HEK293 (cell line): ENCODE results near the gene CALHM6.

Source experiments
- CTCF ChIA-PET: fragments of 350-600 bp; formaldehyde crosslinking; extraction: SDS; loops from one replicate; lab custom pipeline; 2021; ENCODE audit warnings: antibody characterized with exemption; lab: Yijun Ruan, JAX
- POLR2A ChIA-PET: fragments of 300-600 bp; formaldehyde crosslinking; extraction: SDS; loops from one replicate; lab custom pipeline; 2020; ENCODE audit warnings: antibody characterized with exemption, inconsistent platforms; lab: Yijun Ruan, JAX
- H3K27ac ChIP-seq: fragments of 200-500 bp; sonication (Bioruptor generic); 2 replicates; pipeline ENCODE4 v1.5.1; 2014; ENCODE audit warnings: low read depth, low read length, control low read depth, inconsistent platforms; ENCODE audit errors: extremely low read depth
- H3K36me3 ChIP-seq, 2 experiments: fragments of 200-500 bp in 1 of 2; sonication (Bioruptor generic) in 1 of 2; 1 replicate in 1 of 2; 2 replicates in 1 of 2; pipeline ENCODE4 v1.5.1; 2014 to 2017; ENCODE audit warnings: inconsistent platforms in 2 of 2, low read length in 2 of 2; ENCODE audit not compliant: control insufficient read depth in 2 of 2, insufficient read depth in 1 of 2
- H3K4me1 ChIP-seq: fragments of 200-500 bp; sonication (Bioruptor generic); 2 replicates; pipeline ENCODE4 v1.5.1; 2014; ENCODE audit warnings: mild to moderate bottlenecking, low read length, inconsistent platforms; ENCODE audit not compliant: control insufficient read depth, insufficient read depth
- H3K4me3 ChIP-seq: 2 replicates; pipeline ENCODE4 v1.5.1; 2011; ENCODE audit warnings: low read depth, mild to moderate bottlenecking, control low read depth, low read length, moderate library complexity
- H3K9me3 ChIP-seq: fragments of 200-500 bp; sonication (Bioruptor generic); 2 replicates; pipeline ENCODE4 v1.5.1; 2014; ENCODE audit warnings: low read depth, low read length, inconsistent platforms; ENCODE audit not compliant: control insufficient read depth, insufficient read depth
- FEZF1 ChIP-seq: fragments of 450-650 bp; formaldehyde crosslinking; IDR thresholded peaks from 2 replicates; pipeline ENCODE4 v1.5.1; 2016; ENCODE audit warnings: missing biosample characterization, missing genetic modification characterization
- GLI4 ChIP-seq: fragments of 450-650 bp; formaldehyde crosslinking; IDR thresholded peaks from 2 replicates; pipeline ENCODE4 v1.5.1; 2016; ENCODE audit warnings: missing biosample characterization, missing genetic modification characterization
- HIC1 ChIP-seq: fragments of 450-650 bp; formaldehyde crosslinking; IDR thresholded peaks from 2 replicates; pipeline ENCODE4 v1.5.1; 2016; ENCODE audit warnings: missing biosample characterization, missing genetic modification characterization
- IKZF3 ChIP-seq: fragments of 450-650 bp; IDR thresholded peaks from 2 replicates; pipeline ENCODE4 v1.5.0; 2018; ENCODE audit warnings: missing biosample characterization, mild to moderate bottlenecking, missing genetic modification characterization, moderate library complexity
- OSR2 ChIP-seq: fragments of 450-650 bp; formaldehyde crosslinking; IDR thresholded peaks from 2 replicates; pipeline ENCODE4 v1.5.1; 2016; ENCODE audit warnings: missing biosample characterization, missing genetic modification characterization
- REPIN1 ChIP-seq: fragments of 450-650 bp; formaldehyde crosslinking; IDR thresholded peaks from 2 replicates; pipeline ENCODE4 v1.5.1; 2017; ENCODE audit warnings: missing biosample characterization, missing genetic modification characterization, low read depth
- YY1 ChIP-seq: fragments of 450-650 bp; formaldehyde crosslinking; IDR thresholded peaks from 2 replicates; pipeline ENCODE4 v1.5.1; 2018; ENCODE audit warnings: missing biosample characterization, missing genetic modification characterization
- ZNF114 ChIP-seq: fragments of 450-650 bp; formaldehyde crosslinking; IDR thresholded peaks from 2 replicates; pipeline ENCODE4 v1.5.0; 2017; ENCODE audit warnings: missing biosample characterization, missing genetic modification characterization
- ZNF239 ChIP-seq: fragments of 450-650 bp; formaldehyde crosslinking; IDR thresholded peaks from 2 replicates; pipeline ENCODE4 v1.5.1; 2016; ENCODE audit warnings: missing biosample characterization, missing genetic modification characterization
- ZNF24 ChIP-seq: fragments of 450-650 bp; formaldehyde crosslinking; IDR thresholded peaks from 2 replicates; pipeline ENCODE4 v1.5.1; 2016; ENCODE audit warnings: missing biosample characterization, missing genetic modification characterization
- ZNF274 ChIP-seq, 2 experiments: fragments of 200-500 bp in 1 of 2; fragments of 450-650 bp in 1 of 2; sonication (Bioruptor generic) in 1 of 2; formaldehyde crosslinking in 1 of 2; IDR thresholded peaks; 2 replicates each; pipeline versions ENCODE4 v1.5.1 to v1.6.1; 2014 to 2016; ENCODE audit warnings: borderline replicate concordance in 1 of 2, inconsistent platforms in 1 of 2, low read length in 1 of 2, missing biosample characterization in 1 of 2, missing genetic modification characterization in 1 of 2
- ZNF324 ChIP-seq: fragments of 450-650 bp; formaldehyde crosslinking; IDR thresholded peaks from 2 replicates; pipeline ENCODE4 v1.5.1; 2016; ENCODE audit warnings: missing biosample characterization, missing genetic modification characterization
- ZNF548 ChIP-seq: fragments of 450-650 bp; formaldehyde crosslinking; IDR thresholded peaks from 2 replicates; pipeline ENCODE4 v1.5.1; 2016; ENCODE audit warnings: missing biosample characterization, missing genetic modification characterization
- ZNF626 ChIP-seq: fragments of 450-650 bp; sonication (Bioruptor Pico); formaldehyde crosslinking; IDR thresholded peaks from 2 replicates; pipeline ENCODE4 v1.5.1; 2018; ENCODE audit warnings: missing biosample characterization, missing genetic modification characterization, inconsistent platforms
- ZNF704 ChIP-seq: fragments of 450-650 bp; formaldehyde crosslinking; IDR thresholded peaks from 2 replicates; pipeline ENCODE4 v1.5.1; 2016; ENCODE audit warnings: missing biosample characterization, missing genetic modification characterization
- ZNF843 ChIP-seq: fragments of 450-650 bp; formaldehyde crosslinking; IDR thresholded peaks from 2 replicates; pipeline ENCODE4 v1.5.1; 2016; ENCODE audit warnings: missing biosample characterization, missing genetic modification characterization
- ZXDB ChIP-seq: fragments of 450-650 bp; formaldehyde crosslinking; IDR thresholded peaks from 2 replicates; pipeline ENCODE4 v1.5.1; 2016; ENCODE audit warnings: missing biosample characterization, missing genetic modification characterization
- TF ChIP-seq, protein P1 (sequence below): fragments of 450-650 bp; formaldehyde crosslinking; IDR thresholded peaks from 2 replicates; pipeline ENCODE4 v1.5.1; 2017; ENCODE audit warnings: missing biosample characterization, missing genetic modification characterization
- TF ChIP-seq, protein P2 (sequence below): fragments of 450-650 bp; formaldehyde crosslinking; IDR thresholded peaks from 2 replicates; pipeline ENCODE4 v1.5.1; 2017; ENCODE audit warnings: missing biosample characterization, missing genetic modification characterization

The CALHM6 gene

DNA sequence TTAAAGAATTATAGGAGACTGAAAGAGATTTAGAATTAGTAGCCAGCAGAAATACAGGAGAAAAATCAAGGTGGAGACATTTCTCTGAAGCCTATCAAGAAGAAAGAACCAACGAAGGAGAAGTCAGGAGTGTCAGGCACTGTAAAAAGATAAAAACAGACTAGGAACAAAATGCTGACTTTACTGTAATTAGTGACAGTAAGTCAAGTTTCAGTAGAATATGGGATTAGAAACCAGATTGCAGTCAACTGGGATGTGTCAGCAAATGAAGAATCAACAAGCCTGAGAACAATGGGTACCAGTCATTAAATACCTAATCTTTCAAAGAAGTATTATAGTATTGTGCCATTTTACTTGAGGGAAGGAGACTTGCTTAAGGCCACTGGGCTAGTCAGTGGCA, 21.6 kb downstream of the CALHM6 start:
- TF ChIP-seq, protein P1, sequence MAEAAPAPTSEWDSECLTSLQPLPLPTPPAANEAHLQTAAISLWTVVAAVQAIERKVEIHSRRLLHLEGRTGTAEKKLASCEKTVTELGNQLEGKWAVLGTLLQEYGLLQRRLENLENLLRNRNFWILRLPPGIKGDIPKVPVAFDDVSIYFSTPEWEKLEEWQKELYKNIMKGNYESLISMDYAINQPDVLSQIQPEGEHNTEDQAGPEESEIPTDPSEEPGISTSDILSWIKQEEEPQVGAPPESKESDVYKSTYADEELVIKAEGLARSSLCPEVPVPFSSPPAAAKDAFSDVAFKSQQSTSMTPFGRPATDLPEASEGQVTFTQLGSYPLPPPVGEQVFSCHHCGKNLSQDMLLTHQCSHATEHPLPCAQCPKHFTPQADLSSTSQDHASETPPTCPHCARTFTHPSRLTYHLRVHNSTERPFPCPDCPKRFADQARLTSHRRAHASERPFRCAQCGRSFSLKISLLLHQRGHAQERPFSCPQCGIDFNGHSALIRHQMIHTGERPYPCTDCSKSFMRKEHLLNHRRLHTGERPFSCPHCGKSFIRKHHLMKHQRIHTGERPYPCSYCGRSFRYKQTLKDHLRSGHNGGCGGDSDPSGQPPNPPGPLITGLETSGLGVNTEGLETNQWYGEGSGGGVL = no peak
- TF ChIP-seq ZNF274 (IDR thresholded peaks at IDR 0.05; ENCODE audit: low read length) = no peak
- TF ChIP-seq ZNF274 (tag by site-specific recombination; IDR thresholded peaks at IDR 0.05; ENCODE audit: borderline replicate concordance) = no peak
- no peak for TF ChIP-seq YY1 (tag by site-specific recombination)
- no peak for TF ChIP-seq ZNF24
- TF ChIP-seq HIC1 (tag by site-specific recombination) = no peak
- no peak for TF ChIP-seq GLI4 (tag by site-specific recombination)
- no peak for TF ChIP-seq ZNF324 (tag by site-specific recombination)
- TF ChIP-seq IKZF3 = no peak
- no peak for TF ChIP-seq ZNF239
- no peak for TF ChIP-seq ZNF548 (tag by site-specific recombination)
- TF ChIP-seq ZNF114 (tag by site-specific recombination) = no peak
- H3K36me3 ChIP-seq = no peaks in the 10 kb centered on the region
- H3K4me3 ChIP-seq = no peak overlapping the region
- peaks cover 18% of the 10 kb centered on the region; the same call in 1 of the 2 replicates for H3K4me1 ChIP-seq
- ChIA-PET CTCF (no interaction called here), POLR2A (no interaction called here)
- H3K27ac ChIP-seq = no peak overlapping the region
- H3K9me3 ChIP-seq = no peaks in the 10 kb centered on the region

DNA sequence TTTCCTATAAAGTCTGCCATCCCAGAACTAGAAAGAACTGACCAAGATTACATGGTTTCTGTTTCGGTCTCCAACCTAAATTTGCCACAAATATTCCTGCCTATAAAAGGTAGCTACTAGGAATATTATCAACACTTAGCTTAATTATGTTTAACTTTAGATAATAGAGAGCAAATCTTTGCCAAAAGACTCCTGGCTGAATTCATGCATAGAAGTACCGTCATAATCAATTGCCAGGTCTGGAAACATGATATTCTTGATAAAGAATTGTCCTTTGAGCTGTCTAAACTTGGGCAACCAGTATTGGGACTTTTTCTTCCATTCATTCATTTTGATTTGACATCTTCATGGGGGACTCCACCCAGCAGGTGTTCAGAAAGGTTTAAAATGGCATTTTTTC, 22.4 kb downstream of the CALHM6 start:
- CTCF ChIA-PET = interaction anchor here (0.6 to 0.7 kb wide), 2 partner anchors 81 to 86 kb away, joined by 3 read pairs; no protein-coding TSS in a partner anchor
- POLR2A ChIA-PET = no interaction called here
- TF ChIP-seq ZXDB (peak; percentile 73), REPIN1 (tag by site-specific recombination) (no peak), FEZF1 (peak; percentile 77), ZNF626 (tag by site-specific recombination) (no peak), HIC1 (tag by site-specific recombination) (no peak), OSR2 (tag by site-specific recombination) (peak; percentile 27; the same call in 1 of the 2 replicates), ZNF704 (no peak), ZNF843 (tag by site-specific recombination) (peak; percentile 87)
- TF ChIP-seq, protein P2, sequence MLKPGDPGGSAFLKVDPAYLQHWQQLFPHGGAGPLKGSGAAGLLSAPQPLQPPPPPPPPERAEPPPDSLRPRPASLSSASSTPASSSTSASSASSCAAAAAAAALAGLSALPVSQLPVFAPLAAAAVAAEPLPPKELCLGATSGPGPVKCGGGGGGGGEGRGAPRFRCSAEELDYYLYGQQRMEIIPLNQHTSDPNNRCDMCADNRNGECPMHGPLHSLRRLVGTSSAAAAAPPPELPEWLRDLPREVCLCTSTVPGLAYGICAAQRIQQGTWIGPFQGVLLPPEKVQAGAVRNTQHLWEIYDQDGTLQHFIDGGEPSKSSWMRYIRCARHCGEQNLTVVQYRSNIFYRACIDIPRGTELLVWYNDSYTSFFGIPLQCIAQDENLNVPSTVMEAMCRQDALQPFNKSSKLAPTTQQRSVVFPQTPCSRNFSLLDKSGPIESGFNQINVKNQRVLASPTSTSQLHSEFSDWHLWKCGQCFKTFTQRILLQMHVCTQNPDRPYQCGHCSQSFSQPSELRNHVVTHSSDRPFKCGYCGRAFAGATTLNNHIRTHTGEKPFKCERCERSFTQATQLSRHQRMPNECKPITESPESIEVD (tag by site-specific recombination) = peak; percentile 62
- Histone ChIP-seq H3K4me1 (peaks cover 18% of the 10 kb centered on the region; the same call in 1 of the 2 replicates), H3K9me3 (no peaks in the 10 kb centered on the region), H3K4me3 (no peak overlapping the region), H3K36me3 (no peaks in the 10 kb centered on the region), H3K27ac (no peak overlapping the region)
